ENCODE results near the gene MAP2K5.

The MAP2K5 gene

DNA sequence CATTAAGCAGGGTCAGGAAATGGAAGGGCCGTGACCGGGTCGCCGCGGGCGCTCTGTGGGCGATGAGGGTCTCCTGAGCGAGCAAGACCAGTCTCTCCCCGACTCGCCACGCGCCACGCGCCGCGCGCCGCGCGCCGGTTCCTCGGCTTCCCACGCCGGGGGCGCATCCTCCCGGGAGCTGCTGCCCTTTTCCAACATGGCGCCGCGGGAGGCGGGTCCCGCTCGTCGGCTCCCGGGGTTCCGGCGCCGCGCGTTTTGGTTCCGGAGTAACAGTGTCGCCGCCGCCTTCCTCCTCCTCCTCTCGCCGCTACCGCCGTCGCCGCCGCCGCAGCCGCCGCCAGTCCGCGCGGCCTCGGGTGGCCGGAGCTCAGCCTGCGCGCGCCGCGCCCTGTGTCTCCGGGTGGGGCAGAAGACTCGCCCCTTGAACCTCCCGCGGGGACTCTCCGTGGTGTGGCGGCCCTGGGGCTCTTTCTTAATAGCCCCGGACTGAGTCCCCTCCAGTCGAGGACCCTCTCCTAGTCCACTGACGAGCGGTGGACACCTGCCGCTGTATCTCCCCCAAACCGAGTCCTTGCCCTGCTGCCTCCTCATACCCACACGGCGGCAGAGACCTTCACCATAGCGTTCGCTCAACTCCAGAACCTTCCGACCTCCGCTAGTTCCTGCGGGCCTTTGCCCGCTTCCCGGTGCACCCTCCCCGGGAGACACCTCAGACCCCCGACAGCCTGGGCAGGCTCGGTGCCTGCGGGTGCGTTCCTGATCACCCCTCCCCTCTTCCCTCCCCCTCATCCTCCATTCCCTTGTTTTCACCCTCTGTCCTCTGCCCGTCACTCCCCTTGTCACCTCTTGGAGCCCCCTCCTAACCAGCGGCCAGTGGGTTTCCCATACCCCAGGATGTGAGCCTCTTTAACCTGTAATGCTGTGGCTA is at the start of gene MAP2K5:
MAP2K5 (plus strand) TSS at position 284 of the 928 bp plus-strand sequence; CDS start at position 917, 633 bp downstream.
- DNase-seq (ENCODE audit: low read depth, low spot score): peak; percentile 59

DNA sequence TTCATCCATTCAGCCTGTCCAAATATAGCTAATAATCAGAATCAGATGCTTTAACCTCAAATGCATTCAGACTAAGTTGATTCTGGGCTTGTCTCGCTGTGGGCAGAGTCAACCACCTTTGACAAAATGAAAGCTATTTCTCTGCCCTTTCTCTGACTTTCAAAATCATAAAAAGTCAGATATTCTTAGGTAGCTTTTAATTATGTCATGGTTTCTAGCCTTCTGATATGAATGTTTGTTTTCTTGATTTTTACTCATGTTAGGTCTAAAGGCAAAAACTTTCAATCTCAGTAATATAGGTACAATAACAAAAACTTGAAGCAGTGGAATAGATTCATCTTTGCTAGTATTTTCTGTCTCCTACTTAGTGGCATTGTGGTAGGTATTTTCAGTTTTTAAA is 46.9 kb upstream of the MAP2K5 start:
- no peak for DNase-seq (ENCODE audit: low read depth, low spot score)

DNA sequence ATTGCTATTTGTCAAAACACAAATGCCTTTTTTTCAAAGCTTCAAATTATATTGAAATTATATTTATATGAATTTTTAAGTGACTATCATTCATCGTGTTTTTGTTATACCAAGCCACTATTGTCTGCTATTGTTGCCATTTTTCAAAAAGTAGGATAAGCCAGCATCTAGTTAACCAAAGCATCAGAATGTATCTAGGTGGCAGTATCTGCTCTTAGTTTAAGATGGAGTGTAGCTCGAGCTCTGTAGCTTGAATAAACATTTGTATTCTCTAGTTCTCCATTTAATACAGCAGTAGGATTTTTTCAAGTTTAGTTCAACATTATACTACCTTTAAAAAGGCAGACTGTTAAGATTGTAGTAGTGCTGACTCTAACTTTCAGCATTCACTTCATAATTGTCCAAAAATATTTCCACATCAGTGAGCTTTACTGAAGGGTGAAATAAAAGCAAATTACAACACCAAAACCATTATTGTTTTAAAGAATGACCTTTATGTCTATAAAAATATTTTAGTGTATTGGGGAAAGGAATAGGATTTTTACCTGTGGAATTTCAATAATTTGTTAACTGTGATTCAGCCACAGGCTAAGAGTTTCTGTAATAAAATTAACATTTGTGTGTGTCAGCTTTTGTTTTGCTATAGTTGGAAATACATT is 41.2 kb upstream of the MAP2K5 start:
- DNase-seq (ENCODE audit: low read depth, low spot score): no peak

DNA sequence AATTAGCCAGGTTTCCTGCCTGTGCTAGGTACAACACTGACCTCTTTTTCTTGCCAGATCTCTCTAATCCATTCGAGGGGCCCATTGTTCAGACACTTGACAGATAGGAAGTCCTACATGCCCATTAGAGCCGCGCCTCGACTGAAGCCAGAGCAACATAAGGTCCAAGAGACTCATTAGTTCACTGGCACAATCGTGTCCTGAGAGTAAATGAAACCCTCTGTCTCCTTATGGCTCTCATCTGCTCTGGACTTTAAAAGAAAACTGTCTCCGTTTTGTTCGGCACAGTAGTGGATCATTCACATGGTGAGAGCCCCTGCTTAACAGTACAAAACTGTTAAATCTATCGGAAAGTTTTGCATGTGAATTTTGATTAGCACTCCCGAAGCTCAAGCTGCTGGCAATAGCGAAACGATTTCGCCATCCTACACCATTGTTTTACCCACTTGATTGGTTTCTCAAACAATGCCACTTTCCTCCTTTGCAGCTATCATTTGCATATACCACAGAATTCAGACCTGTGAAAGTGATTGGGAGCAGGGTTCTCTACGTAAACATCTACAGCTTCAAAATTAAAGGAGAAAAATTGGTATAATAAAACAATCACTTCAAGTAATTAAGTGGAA is 40.6 kb upstream of the MAP2K5 start:
- DNase-seq (ENCODE audit: low read depth, low spot score): no peak

DNA sequence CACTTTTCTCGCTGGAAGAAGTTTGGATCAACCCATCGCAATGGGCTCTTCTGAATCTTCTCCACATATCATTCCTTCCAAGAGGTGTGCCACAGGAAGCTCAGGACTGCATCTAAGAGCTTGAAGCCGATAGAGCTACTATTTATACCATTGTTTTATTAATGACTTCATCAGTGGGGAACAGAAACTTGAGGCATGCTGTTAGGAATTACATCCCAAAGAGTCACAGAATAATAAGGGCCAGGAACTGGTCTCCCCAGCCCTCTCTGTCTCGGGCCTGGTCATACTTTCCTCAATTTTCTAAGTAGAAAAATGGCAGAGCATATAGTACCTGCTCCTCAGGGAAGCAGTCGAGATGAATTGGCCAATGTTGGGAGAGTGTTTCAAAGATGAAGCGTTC is 38.4 kb upstream of the MAP2K5 start:
- DNase-seq (ENCODE audit: low read depth, low spot score): no peak

DNA sequence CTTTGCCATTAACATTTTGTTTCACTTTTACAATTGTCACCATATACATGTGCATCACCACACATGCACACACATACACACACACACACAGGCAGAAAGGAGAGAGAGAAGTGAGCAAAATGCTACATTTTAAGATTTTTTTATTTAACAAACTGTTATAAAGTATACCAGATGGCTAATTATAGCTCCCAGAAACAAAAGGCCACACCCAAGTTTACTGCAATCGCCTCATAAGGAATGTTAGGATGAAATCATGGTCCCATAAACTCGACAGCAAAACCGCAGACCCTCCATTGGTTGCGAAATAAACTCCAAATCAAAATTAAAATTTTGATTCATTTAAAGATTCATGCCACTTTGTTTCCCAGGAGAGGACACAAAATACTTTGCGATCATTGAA is 37.7 kb upstream of the MAP2K5 start:
- DNase-seq (ENCODE audit: low read depth, low spot score): no peak

DNA sequence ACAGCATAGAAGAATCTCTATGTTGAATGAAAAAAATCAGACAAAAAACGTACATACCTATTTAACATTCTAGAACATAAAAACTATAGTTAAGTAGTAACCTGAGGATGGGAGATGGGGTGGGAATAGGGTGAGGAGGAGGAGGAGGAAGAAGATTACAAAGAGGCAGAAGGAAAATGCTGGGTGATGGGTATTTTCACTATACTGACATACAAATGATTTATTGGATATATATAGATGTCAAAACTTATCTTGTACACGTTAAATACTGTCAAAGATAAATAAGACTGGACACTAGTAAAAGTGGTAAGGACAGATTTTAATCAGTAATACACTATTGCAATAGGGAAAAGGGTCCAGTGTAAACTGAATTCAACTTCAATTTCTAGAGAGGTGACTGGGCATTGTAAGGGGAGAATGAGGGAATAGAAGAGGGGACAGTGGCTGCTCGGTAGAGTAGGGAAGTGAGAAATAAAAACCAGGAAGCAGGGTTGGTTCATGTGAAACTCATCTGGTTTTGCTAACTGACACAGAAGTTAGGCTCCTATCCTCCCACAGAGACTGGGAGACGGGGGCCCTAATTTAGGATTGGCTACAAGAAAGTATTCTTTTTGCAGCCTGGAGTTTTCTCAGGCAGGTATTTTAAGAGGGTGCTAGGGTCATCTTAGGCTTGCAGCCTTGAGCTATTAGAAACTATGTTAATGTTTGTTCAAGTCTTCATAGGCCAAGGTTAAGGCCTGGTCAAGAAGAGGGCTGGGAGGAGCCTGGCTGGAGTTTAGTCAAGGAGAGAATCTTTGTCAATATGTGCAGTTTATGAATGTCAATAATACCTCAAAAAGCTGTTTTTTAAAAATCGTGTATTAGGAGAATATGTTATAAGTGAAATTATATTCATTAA is 36.6 kb upstream of the MAP2K5 start:
- no peak for DNase-seq (ENCODE audit: low read depth, low spot score)

DNA sequence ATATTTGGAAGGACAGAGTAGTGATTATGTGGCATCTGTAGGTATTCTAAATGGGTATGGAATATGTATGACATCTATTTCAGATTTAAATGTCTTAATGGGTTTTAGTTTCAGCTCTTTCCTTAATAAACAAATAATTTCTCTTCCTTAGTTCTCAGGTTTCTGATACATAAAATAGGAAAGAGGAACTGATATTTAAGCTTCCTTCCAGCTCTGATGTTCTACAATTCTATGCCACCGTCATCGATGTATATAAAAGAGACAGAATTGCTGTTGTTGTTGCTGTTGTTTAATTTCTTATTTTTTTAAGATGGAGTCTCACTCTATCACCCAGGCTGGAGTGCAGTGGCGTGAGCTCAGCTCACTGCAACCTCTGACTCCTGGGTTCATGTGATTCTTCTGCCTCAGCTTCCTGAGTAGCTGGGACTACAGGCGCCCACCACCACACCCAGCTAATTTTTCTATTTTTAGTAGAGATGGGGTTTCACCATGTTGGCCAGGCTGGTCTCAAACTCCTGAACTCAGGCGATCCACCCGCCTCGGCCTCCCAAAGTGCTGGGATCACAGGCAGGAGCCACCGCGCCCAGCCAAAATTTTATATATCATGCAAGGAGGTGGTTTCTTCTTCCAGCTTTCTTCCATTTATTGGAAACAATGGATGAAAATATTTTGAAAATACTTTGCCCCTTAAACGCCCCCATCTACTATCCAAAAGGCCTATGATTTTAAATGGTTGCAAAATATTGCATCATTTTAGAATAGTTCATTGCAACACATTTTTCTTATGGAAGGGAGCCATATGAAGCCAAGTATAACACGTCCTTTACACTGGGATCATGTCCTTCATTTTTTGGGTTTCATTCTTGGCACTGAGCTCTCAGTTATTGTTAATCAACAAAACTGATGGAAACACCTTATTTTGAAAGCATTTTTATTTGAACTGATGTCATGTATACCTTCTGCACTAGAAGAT is 35.4 kb upstream of the MAP2K5 start:
- no peak for DNase-seq (ENCODE audit: low read depth, low spot score)

DNA sequence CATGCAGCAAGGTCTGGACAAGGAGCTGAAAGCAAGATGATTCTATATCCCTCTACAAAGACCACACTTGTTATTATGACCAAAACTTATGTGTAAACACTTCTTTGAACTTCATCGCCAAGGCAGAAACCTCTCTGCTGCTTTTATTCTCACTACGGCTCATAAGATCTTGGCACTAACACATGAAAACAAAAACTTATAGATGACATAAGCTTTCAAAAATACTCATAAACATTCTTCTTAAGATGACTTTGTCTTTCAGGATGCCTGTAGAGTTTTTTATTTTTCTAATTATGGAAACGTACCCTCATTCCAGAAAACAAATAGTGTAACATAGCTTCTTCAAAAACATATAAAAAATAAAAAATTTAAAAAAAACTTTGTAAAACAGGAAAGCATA is 34.1 kb upstream of the MAP2K5 start:
- DNase-seq (ENCODE audit: low read depth, low spot score): no peak

DNA sequence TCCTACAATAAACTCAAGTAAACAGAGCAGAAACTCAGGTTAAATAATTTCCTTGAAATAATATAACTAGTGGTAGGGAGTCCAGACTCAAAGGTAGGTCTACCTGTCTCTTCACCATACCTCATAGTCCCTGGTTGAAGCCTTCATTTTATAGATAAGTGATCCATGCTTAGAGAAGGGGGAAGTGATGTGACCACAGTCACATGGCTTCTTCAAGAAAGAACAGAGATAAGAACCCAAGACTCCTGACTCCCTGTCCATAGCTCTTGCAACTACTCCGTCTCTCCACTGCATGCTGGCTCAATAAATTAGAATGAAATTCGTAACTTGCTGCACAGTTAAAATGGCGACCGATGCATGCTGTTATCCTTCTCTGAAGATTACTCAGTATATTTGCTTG is 32.6 kb upstream of the MAP2K5 start:
- no peak for DNase-seq (ENCODE audit: low read depth, low spot score)

DNA sequence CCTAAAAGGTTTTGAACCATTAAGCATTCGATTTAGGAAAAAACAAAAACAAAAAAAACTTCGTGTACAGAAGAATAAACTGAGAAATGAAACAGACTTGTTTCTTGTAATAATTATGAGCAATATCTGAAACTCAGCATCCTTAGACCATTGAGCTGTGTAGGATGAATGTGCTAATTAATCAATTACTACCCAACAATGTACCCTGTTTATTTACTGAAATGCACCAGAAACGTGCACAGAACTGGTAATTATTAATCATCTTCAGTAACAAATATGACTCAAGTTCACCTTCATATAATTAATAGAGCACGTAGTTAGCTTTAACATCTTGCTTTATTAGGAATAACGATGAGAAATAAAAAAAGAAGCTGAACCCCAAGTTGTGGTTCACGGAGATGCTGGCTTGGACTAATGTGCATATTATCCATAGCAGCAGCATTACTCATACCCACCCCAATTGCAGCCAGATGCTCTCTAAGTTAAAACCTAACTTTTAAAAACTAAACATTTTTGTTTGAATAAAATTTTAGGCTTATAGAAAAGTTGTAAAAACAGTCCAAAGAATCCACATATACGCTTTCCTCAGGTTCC is 31.8 kb upstream of the MAP2K5 start:
- no peak for DNase-seq (ENCODE audit: low read depth, low spot score)

DNA sequence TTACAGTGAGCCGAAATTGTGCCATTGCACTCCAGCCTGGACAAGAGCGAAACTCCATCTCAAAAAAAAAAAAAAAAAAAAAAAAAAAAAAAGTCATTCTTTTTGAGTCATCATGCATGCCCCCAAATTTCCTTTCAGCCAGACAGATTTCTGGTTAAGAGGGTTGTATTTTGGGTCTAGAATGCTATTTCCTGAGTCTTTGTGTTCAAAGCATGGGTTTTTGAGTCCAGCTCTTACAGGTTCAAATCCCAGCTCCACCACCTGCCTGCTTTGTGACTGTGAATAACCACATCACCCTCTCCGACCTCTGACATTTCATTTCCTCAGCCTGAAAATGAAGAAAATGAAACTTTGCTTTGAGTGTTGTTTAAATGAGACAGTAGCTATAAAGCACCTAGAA is 30.9 kb upstream of the MAP2K5 start:
- DNase-seq (ENCODE audit: low read depth, low spot score): no peak

DNA sequence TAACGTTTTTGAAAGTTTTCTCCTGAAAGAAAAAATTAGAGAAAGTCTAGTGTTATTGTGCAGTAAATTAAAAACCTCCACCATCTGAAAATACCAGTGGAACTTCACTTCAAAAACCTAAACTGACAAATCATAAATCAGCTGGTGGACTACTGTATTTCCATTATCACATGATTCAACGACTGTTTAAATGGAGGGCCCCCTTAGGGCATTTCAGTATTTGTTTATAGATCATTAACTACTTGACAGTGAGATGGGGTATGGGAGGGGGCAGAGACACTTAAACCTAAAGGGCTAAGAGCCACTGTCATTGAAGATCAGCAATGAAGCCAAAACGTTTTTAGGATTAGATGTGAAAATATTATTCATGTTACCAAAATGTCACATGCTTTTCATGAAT is 30.4 kb upstream of the MAP2K5 start:
- no peak for DNase-seq (ENCODE audit: low read depth, low spot score)

DNA sequence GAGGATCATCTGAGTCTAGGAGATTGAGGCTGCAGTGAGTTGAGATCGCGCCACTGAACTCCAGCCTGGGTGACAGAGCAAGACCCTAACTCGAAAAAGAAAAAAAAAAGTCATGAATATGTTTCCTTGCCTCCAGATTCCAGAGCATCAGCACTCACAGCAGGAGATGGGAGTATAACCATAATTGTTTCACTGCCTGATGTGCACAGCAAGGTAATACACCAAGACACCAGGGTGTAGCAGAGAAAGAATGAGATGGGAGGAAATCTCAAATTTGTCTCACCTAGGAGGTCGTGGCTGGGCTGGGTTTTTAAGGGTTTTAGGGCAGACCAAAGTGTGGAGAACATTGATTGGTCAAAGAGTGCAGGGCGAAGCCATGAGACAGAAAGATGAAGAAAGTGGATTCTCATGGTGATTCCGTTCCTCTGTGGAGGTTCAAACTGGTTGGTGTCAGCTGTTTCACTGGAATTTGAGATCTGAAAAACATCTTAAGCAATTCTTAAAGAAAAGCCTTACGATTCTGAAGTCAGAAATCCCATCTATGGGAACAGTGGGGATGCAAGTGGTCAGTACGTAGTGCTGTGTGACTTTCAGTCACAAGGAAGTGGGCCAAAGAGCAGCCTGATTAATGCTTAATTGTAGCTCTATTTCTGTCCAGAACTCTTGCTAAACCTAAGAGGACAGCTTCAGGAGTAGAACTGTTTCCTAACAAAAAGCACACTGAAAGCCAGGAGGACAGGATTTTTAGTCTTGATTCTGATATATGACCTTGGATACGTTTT is 29.4 kb upstream of the MAP2K5 start:
- DNase-seq (ENCODE audit: low read depth, low spot score): no peak

DNA sequence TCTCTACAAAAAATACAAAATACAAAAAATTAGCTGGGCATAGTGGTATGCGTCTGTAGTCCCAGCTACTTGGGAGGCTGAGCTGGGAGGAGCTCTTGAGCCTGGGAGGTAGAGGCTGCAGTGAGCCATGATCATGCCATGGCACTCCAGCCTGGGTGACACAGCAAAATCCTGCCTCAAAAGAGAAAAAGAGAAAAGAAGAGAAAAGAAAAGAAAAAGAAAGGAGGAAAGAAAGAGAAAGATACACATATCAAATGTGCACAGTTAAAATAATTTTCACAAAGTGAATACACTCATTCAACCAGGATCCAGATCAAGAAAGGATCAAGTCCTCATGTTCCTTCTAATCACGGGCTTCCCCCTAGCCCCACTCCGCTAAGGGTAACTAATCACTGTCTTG is 27.4 kb upstream of the MAP2K5 start:
- no peak for DNase-seq (ENCODE audit: low read depth, low spot score)

DNA sequence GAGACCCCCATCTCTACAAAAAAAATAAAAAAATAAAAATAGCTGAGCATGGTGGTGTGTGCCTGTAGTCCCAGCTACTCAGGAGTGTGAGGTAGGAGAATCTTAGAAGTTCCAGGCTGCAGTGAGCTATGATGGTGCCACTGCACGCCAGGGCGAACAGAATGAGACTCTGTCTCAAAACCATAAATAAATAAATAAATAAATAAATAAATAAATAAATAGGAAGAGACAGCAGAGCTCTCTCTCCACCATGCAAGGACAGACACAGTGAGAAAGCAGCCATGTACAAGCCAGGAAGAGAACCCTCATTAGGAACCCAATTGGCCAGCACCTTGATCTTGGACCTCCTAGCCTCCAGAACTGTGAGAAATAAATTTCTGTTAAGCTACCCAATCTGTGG is 26.9 kb upstream of the MAP2K5 start:
- no peak for DNase-seq (ENCODE audit: low read depth, low spot score)

DNA sequence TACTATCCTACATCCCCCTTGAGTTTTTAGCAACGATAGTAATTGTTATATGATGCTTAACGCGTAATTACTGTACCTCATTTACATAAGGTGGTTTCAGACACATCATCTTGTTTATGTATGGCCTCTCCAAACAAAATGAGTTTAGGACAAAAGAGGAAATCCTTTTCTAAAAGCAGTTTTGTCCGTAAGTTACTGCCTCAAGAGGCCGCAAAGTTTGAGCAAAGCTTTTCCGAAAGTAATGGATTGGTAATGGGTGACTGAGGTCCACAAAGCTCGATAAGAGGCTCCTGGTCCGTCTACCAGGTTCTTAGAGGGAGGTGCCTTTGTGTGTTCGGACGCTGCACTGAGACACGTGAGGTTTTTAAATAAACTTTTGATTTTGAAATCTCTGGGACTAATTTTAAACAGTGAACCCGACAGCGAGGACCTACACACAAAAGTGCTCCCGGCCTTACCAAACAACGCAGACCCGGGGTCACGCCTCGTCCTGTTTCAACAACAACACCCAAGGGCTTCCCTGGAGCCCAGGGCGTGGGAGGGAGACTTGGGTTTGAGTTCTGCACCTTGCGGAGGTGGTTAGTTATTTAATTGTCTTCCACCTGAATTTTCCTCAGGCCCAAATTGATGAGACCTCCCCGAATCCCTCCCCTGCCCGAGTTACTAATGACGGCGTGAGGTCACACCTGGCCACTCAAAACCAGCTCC is 22.0 kb upstream of the MAP2K5 start:
- DNase-seq (ENCODE audit: low read depth, low spot score): no peak

DNA sequence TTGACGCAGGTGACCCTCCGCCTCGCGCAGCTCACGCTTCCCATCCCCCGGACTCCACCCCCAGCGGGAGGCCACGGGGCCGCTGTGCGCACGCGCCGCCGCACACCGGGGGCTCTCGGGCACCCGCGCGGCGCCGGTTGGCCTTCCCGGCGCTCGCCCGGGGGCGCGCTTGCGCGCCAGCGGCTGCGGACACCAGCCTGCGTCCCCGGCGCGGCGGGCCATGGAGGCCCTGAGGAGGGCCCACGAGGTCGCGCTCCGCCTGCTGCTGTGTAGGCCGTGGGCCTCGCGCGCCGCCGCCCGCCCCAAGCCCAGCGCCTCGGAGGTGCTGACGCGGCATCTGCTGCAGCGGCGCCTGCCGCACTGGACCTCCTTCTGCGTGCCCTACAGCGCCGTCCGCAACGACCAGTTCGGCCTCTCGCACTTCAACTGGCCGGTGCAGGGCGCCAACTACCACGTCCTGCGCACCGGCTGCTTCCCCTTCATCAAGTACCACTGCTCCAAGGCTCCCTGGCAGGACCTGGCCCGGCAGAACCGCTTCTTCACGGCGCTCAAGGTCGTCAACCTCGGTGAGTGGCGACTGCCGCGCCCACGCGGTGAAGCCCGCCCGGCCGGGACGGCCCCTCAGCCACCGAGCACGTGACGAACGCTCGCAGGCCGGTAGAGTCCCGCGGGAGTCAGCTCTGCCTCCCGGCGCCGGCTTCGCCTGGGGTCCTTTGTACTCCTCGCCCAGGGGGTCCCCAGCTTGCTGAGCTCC is 21.3 kb upstream of the MAP2K5 start, which contains the start of gene C15orf61:
C15orf61 (plus strand) TSS at position 103 of the 754 bp plus-strand sequence; CDS start at position 221, 118 bp downstream.
- DNase-seq (ENCODE audit: low read depth, low spot score): peak; percentile 64

All from activated naive CD8-positive, alpha-beta T cell treated with anti-CD3 and anti-CD28 coated beads, Interleukin-2, amount 50 U/mL, for 16 hours (primary cell).